ENCODE measurements around the gene DSCAML1. TPM values are rescaled to one million over a fixed set of nuclear protein-coding genes. Genes with fewer than 3 reads are reported as not detected.

Gene DSCAML1
- total and polyA plus RNA-seq, 2 donors = 0.32 to 0.47 TPM

GRCh38 chr11:117826190-117826570 lies 29.2 kb upstream of the DSCAML1 start:
- WGBS = 74% methylated on average over 10 of the region's 10 CpGs
- no peak for DNase-seq (ENCODE audit: low read depth in 6 of 9, low spot score in 9 of 9)
- H3K9me3 ChIP-seq (ENCODE audit: control insufficient read depth in 2 of 2, insufficient read depth in 1 of 2, low read length in 1 of 2) = no peaks in the 10 kb centered on the region
- H3K4me3 ChIP-seq (ENCODE audit: low read length in 2 of 2) = no peak overlapping the region
- no peaks in the 10 kb centered on the region for H3K36me3 ChIP-seq (ENCODE audit: control insufficient read depth in 2 of 2, insufficient read depth in 2 of 2, low read length in 1 of 2)
- no peaks in the 10 kb centered on the region for H3K27me3 ChIP-seq (ENCODE audit: control insufficient read depth in 2 of 2, insufficient read depth in 1 of 2, low read length in 1 of 2)
- H3K27ac ChIP-seq (ENCODE audit: low read depth in 1 of 2, low read length in 1 of 2) = no peak overlapping the region
- H3K4me1 ChIP-seq (ENCODE audit: control insufficient read depth in 2 of 2, insufficient read depth in 2 of 2, low read length in 2 of 2) = peaks cover 71 to 81% of the 10 kb centered on the region in 2 donors

DNA sequence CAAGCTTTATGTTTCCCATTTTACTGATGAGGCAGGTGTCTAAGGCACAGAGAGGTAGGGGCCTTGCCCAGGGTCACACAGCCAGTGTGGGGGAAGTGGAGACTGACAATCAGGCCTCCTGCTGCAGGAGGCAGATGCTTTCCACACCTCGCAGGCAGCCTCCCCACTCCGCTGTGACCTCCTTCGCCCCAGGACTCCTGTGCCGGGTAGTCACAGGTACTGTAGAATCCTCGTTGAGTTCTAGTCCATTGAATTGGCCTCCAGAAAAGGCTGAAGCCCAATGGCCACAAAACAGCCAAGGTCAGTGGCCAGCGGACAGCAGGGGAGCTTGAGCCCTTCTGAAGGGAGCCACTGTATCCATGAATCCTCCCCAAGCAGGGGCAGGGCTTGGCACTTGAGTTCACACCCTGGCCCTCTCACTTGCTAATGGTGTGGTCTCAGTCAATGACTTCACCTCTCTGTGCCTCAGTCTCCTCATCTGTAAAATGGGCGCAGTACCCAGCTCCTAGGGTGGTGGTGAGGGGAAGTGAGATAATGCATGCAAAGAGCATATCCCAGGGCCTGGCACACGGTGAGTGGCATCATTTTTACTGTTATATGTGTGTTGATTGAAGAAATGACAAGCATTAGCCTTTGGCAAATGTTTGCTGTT lies 28.6 kb upstream of the DSCAML1 start:
- peaks cover 66 to 75% of the 10 kb centered on the region in 2 donors for H3K4me1 ChIP-seq (ENCODE audit: control insufficient read depth in 2 of 2, insufficient read depth in 2 of 2, low read length in 2 of 2)
- no peak overlapping the region for H3K4me3 ChIP-seq (ENCODE audit: low read length in 2 of 2)
- H3K9me3 ChIP-seq (ENCODE audit: control insufficient read depth in 2 of 2, insufficient read depth in 1 of 2, low read length in 1 of 2) = no peaks in the 10 kb centered on the region
- H3K27ac ChIP-seq (ENCODE audit: low read depth in 1 of 2, low read length in 1 of 2) = no peak overlapping the region
- H3K27me3 ChIP-seq (ENCODE audit: control insufficient read depth in 2 of 2, insufficient read depth in 1 of 2, low read length in 1 of 2) = no peaks in the 10 kb centered on the region
- 89% methylated on average over 8 of the region's 8 CpGs for WGBS
- H3K36me3 ChIP-seq (ENCODE audit: control insufficient read depth in 2 of 2, insufficient read depth in 2 of 2, low read length in 1 of 2) = no peaks in the 10 kb centered on the region
- no peak for DNase-seq (ENCODE audit: low read depth in 6 of 9, low spot score in 9 of 9)

- 33% methylated on average over 22 of the region's 22 CpGs for WGBS
- H3K27me3 ChIP-seq (ENCODE audit: control insufficient read depth in 2 of 2, insufficient read depth in 1 of 2, low read length in 1 of 2) = no peaks in the 10 kb centered on the region
- peak within 1 kb of the TSS; percentile 86 to 92 for H3K27ac ChIP-seq (ENCODE audit: low read depth in 1 of 2, low read length in 1 of 2)
- peaks cover 58 to 67% of the 10 kb centered on the region in 2 donors for H3K4me1 ChIP-seq (ENCODE audit: control insufficient read depth in 2 of 2, insufficient read depth in 2 of 2, low read length in 2 of 2)
- no peak within 1 kb of the TSS for H3K4me3 ChIP-seq (ENCODE audit: low read length in 2 of 2)
- no peaks in the 10 kb centered on the region for H3K36me3 ChIP-seq (ENCODE audit: control insufficient read depth in 2 of 2, insufficient read depth in 2 of 2, low read length in 1 of 2)
- DNase-seq (ENCODE audit: low read depth in 6 of 9, low spot score in 9 of 9) = no peak
- H3K9me3 ChIP-seq (ENCODE audit: control insufficient read depth in 2 of 2, insufficient read depth in 1 of 2, low read length in 1 of 2) = no peaks in the 10 kb centered on the region
Observed at GRCh38 chr11:117824571-117825537, 27.8 kb upstream of the DSCAML1 start, which contains the start of gene FXYD2. Gene FXYD2, minus strand, starts transcription at chr11:117824744. Its CDS starts 66 bp downstream, at chr11:117824678.

DNA sequence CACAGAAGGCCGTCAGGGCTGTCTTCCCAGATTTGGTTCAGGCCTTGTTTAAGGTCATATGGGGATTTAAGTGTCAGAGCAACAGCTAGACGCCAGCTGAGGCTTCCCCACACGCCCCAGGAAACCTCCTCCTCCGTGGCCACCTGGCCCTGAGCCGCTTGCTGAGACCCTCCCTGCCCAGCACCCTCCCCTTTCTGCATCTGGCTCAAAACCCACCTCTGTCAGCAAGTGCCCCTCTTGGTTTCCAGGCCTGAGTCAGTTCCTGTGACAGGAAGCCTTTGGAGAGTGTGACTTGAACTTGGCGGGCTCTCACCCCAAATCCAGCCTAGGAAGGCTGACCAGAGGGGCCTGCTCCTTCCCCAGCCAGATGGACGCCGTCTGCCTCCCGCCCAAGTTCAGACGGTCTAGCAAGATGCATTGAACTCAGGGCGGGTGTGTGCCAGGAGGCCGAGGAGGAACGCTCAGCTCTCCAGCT lies 27.0 kb upstream of the DSCAML1 start:
- H3K9me3 ChIP-seq (ENCODE audit: control insufficient read depth in 2 of 2, insufficient read depth in 1 of 2, low read length in 1 of 2) = no peaks in the 10 kb centered on the region
- H3K27ac ChIP-seq (ENCODE audit: low read depth in 1 of 2, low read length in 1 of 2) = peak overlapping the region; percentile 86 to 92
- whole genome bisulfite sequencing = 5% methylated on average over 13 of the region's 13 CpGs
- DNase-seq (ENCODE audit: low read depth in 6 of 9, low spot score in 9 of 9) = peak in 3 of 9 donors; percentile 51 to 79 (median 67)
- H3K4me3 ChIP-seq (ENCODE audit: low read length in 2 of 2) = no peak overlapping the region
- H3K36me3 ChIP-seq (ENCODE audit: control insufficient read depth in 2 of 2, insufficient read depth in 2 of 2, low read length in 1 of 2) = no peaks in the 10 kb centered on the region
- peaks cover 50 to 66% of the 10 kb centered on the region in 2 donors for H3K4me1 ChIP-seq (ENCODE audit: control insufficient read depth in 2 of 2, insufficient read depth in 2 of 2, low read length in 2 of 2)
- no peaks in the 10 kb centered on the region for H3K27me3 ChIP-seq (ENCODE audit: control insufficient read depth in 2 of 2, insufficient read depth in 1 of 2, low read length in 1 of 2)

GRCh38 chr11:117823294-117823945 lies 26.4 kb upstream of the DSCAML1 start:
- peaks cover 44 to 65% of the 10 kb centered on the region in 2 donors for H3K4me1 ChIP-seq (ENCODE audit: control insufficient read depth in 2 of 2, insufficient read depth in 2 of 2, low read length in 2 of 2)
- peak overlapping the region; percentile 86 to 92 for H3K27ac ChIP-seq (ENCODE audit: low read depth in 1 of 2, low read length in 1 of 2)
- DNase-seq (ENCODE audit: low read depth in 6 of 9, low spot score in 9 of 9) = peak in 6 of 9 donors; percentile 59 to 90 (median 74)
- no peaks in the 10 kb centered on the region for H3K9me3 ChIP-seq (ENCODE audit: control insufficient read depth in 2 of 2, insufficient read depth in 1 of 2, low read length in 1 of 2)
- 8% methylated on average over 18 of the region's 18 CpGs for WGBS
- H3K36me3 ChIP-seq (ENCODE audit: control insufficient read depth in 2 of 2, insufficient read depth in 2 of 2, low read length in 1 of 2) = no peaks in the 10 kb centered on the region
- H3K4me3 ChIP-seq (ENCODE audit: low read length in 2 of 2) = no peak overlapping the region
- no peaks in the 10 kb centered on the region for H3K27me3 ChIP-seq (ENCODE audit: control insufficient read depth in 2 of 2, insufficient read depth in 1 of 2, low read length in 1 of 2)

DNA sequence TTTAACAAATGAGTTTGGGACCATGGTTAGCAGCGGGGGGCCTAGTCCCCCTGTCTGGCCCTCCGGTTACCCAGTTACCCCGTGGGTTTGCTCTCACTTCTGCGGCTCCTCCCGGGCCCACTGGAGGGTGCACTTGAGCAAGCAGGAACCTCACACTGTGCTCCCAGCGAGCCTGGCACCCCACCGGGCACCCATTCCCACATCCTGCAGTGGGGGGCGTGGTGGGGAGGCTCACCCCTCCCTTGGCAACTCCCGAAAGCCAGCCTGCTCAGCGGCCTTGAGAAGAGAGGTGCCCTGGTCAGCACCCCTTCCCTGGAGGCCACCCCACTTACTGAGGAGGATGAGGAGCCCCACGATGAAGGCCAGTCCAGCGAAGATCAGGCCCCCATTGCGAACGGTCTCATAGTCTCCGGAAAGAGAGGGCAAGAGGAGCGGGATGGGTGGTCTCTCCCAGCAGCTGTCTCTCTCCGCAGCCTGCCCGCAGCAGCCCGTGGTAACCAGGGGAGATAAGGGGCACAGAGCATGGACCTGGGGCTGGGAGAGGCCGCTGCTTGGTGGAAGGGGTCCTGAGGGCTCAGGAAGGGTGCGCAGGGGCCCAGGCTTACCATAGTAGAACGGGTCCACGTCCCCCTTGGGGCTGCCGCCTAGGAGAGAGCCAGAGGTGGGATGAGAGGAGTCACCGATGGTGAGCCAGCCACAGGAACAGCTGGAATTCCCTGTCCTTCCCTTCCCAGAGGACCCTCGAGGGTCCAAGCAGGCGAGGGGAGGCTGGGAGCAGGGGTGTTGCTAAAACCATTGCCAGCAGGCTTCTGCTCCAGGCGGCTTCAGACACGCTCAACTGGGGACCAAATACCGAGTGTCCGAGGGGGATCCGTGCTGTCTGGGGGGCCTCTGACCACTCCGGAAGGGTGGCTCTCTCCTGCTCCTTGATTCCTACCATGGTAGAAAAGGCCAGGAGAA lies 25.3 kb upstream of the DSCAML1 start:
- Histone ChIP-seq H3K4me3 (ENCODE audit: low read length in 2 of 2) (no peak overlapping the region), H3K4me1 (ENCODE audit: control insufficient read depth in 2 of 2, insufficient read depth in 2 of 2, low read length in 2 of 2) (peaks cover 39 to 65% of the 10 kb centered on the region in 2 donors), H3K27ac (ENCODE audit: low read depth in 1 of 2, low read length in 1 of 2) (peak overlapping the region; percentile 64 to 86), H3K9me3 (ENCODE audit: control insufficient read depth in 2 of 2, insufficient read depth in 1 of 2, low read length in 1 of 2) (no peaks in the 10 kb centered on the region), H3K36me3 (ENCODE audit: control insufficient read depth in 2 of 2, insufficient read depth in 2 of 2, low read length in 1 of 2) (no peaks in the 10 kb centered on the region), H3K27me3 (ENCODE audit: control insufficient read depth in 2 of 2, insufficient read depth in 1 of 2, low read length in 1 of 2) (no peaks in the 10 kb centered on the region)
- 66% methylated on average over 33 of the region's 33 CpGs for WGBS
- peak in 3 of 9 donors; percentile 52 to 73 (median 64) for DNase-seq (ENCODE audit: low read depth in 6 of 9, low spot score in 9 of 9)

DNA sequence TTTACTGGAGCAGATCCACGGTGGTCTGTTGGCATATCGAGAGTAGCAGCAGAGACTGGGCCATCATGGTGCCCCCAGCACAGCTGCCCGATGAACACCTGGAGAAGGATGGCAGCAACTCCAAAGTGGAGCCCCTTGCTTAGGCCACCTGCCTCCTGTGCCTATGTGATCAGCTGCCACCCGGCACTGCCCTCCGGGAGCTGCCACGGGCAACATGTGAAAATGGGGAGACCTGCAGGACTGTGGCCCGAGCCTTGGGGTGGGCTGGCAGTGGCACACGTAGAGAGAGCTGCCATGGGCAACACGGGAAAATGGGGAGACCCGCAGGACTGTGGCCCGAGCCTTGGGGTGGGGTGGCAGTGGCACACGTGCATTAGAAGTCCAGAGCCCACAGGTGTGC lies 24.4 kb upstream of the DSCAML1 start:
- Histone ChIP-seq H3K4me1 (ENCODE audit: control insufficient read depth in 2 of 2, insufficient read depth in 2 of 2, low read length in 2 of 2) (peaks cover 39 to 74% of the 10 kb centered on the region in 2 donors), H3K9me3 (ENCODE audit: control insufficient read depth in 2 of 2, insufficient read depth in 1 of 2, low read length in 1 of 2) (no peaks in the 10 kb centered on the region), H3K27ac (ENCODE audit: low read depth in 1 of 2, low read length in 1 of 2) (no peak overlapping the region), H3K36me3 (ENCODE audit: control insufficient read depth in 2 of 2, insufficient read depth in 2 of 2, low read length in 1 of 2) (no peaks in the 10 kb centered on the region), H3K4me3 (ENCODE audit: low read length in 2 of 2) (no peak overlapping the region), H3K27me3 (ENCODE audit: control insufficient read depth in 2 of 2, insufficient read depth in 1 of 2, low read length in 1 of 2) (no peaks in the 10 kb centered on the region)
- WGBS = 91% methylated on average over 12 of the region's 12 CpGs
- DNase-seq (ENCODE audit: low read depth in 6 of 9, low spot score in 9 of 9) = no peak

DNA sequence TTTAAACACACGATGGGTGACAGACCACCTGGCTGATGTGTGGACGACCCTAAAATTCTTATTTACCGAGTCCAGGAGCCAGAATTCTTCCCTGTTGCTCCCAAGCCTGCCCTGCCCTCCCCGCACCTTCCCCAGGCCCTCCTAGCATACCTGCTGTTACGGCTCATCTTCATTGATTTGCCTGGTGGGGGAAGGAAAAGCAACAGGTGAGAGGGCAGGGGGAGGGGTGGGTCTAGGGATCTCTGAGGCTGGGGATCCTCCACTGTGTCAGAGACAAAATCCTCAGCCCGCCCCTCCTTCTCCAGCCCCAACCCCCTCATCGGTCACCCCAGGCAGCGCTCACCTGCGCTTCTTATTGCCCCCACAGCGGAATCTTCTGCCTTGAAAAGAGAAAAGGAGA lies 23.5 kb upstream of the DSCAML1 start:
- Histone ChIP-seq H3K4me1 (ENCODE audit: control insufficient read depth in 2 of 2, insufficient read depth in 2 of 2, low read length in 2 of 2) (peaks cover 45 to 79% of the 10 kb centered on the region in 2 donors), H3K36me3 (ENCODE audit: control insufficient read depth in 2 of 2, insufficient read depth in 2 of 2, low read length in 1 of 2) (no peaks in the 10 kb centered on the region)
- 98% methylated on average over 10 of the region's 10 CpGs for WGBS

More for the DNA sequence above, 23.5 kb upstream of the DSCAML1 start:
- Histone ChIP-seq H3K4me3 (ENCODE audit: low read length in 2 of 2) (no peak overlapping the region), H3K27me3 (ENCODE audit: control insufficient read depth in 2 of 2, insufficient read depth in 1 of 2, low read length in 1 of 2) (no peaks in the 10 kb centered on the region), H3K27ac (ENCODE audit: low read depth in 1 of 2, low read length in 1 of 2) (no peak overlapping the region), H3K9me3 (ENCODE audit: control insufficient read depth in 2 of 2, insufficient read depth in 1 of 2, low read length in 1 of 2) (no peaks in the 10 kb centered on the region)
- DNase-seq (ENCODE audit: low read depth in 6 of 9, low spot score in 9 of 9) = no peak

Data from thymus (tissue), 11 donors.